ENCODE data around the gene NUP153.

Gene NUP153

GRCh38 chr6:17630511-17631073 is 76.1 kb downstream of the NUP153 start:
- DNase-seq (ENCODE audit: low read depth), result no peak
- no peak for TF ChIP-seq CTCF (conservative IDR thresholded peaks at IDR 0.05; ENCODE audit: control insufficient read depth, insufficient read depth, low read depth, low read length)
- H3K4me3 ChIP-seq (ENCODE audit: control insufficient read depth, low read depth, low read length), result no peak overlapping the region

- no peak for TF ChIP-seq CTCF (conservative IDR thresholded peaks at IDR 0.05; ENCODE audit: control insufficient read depth, insufficient read depth, low read depth, low read length)
- no peak overlapping the region for H3K4me3 ChIP-seq (ENCODE audit: control insufficient read depth, low read depth, low read length)
- no peak for DNase-seq (ENCODE audit: low read depth)
Measured at GRCh38 chr6:17629824-17630510, 76.8 kb downstream of the NUP153 start.

- TF ChIP-seq CTCF (conservative IDR thresholded peaks at IDR 0.05; ENCODE audit: control insufficient read depth, insufficient read depth, low read depth, low read length), result no peak
- H3K4me3 ChIP-seq (ENCODE audit: control insufficient read depth, low read depth, low read length), result no peak overlapping the region
- no peak for DNase-seq (ENCODE audit: low read depth)
Measured at GRCh38 chr6:17628873-17629272, 77.9 kb downstream of the NUP153 start.

GRCh38 chr6:17624396-17624795 is 82.3 kb downstream of the NUP153 start:
- no peak for TF ChIP-seq CTCF (conservative IDR thresholded peaks at IDR 0.05; ENCODE audit: control insufficient read depth, insufficient read depth, low read depth, low read length)
- DNase-seq (ENCODE audit: low read depth), result no peak
- H3K4me3 ChIP-seq (ENCODE audit: control insufficient read depth, low read depth, low read length), result no peak overlapping the region

- DNase-seq (ENCODE audit: low read depth), result peak; percentile 2
- H3K4me3 ChIP-seq (ENCODE audit: control insufficient read depth, low read depth, low read length), result no peak overlapping the region
- no peak for TF ChIP-seq CTCF (conservative IDR thresholded peaks at IDR 0.05; ENCODE audit: control insufficient read depth, insufficient read depth, low read depth, low read length)
Measured at GRCh38 chr6:17622144-17622543, 84.6 kb downstream of the NUP153 start.

- no peak for DNase-seq (ENCODE audit: low read depth)
- no peak for TF ChIP-seq CTCF (conservative IDR thresholded peaks at IDR 0.05; ENCODE audit: control insufficient read depth, insufficient read depth, low read depth, low read length)
- no peak overlapping the region for H3K4me3 ChIP-seq (ENCODE audit: control insufficient read depth, low read depth, low read length)
Measured at GRCh38 chr6:17621003-17621402, 85.7 kb downstream of the NUP153 start.

Data from fibroblast of mammary gland (primary cell).